ENCODE measurements around the gene PTPRN2.
A peak's percentile ranks its signal among the peaks of the same experiment; 100 is the strongest.

The PTPRN2 gene

DNA sequence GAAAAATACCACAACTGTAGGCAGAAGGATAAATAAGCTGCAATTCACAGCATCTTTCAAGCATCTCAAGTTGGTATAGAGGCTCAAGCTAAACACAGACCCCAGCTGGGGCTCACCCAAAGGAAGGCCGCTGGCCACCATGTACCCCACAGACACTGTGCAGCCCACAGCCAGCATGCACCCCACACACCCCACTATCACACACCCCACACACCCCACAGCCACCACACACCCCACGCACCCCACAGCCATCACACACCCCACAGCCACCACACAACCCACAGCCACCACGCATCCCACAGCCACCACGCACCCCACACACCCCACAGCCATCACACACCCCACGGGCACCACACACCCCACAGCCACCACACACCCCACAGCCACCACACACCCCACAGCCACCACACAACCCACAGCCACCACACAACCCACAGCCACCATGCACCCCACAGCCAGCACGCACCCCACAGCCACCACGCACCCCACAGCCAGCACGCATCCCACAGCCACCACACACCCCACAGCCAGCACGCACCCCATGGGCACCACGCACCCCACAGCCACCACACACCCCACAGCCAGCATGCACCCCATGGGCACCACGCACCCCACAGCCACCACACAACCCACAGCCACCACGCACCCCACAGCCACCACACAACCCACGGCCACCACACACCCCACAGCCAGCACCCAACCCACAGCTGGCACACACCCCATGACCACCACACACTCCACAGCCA, 1036.1 kb downstream of the PTPRN2 start:
- no peaks in the 10 kb centered on the region for H3K9me3 Mint-ChIP-seq
- no peak overlapping the region for H3K4me3 Mint-ChIP-seq
- peaks cover 1% of the 10 kb centered on the region for H3K36me3 Mint-ChIP-seq (ENCODE audit: insufficient read depth)
- no peak for DNase-seq (ENCODE audit: low spot score in 2 of 2)
- H3K4me1 Mint-ChIP-seq, result no peaks in the 10 kb centered on the region
- no peaks in the 10 kb centered on the region for H3K27me3 Mint-ChIP-seq
- ATAC-seq (replicated peaks; ENCODE audit: extremely low read depth, poor library complexity, severe bottlenecking), result no peak
- H3K27ac Mint-ChIP-seq (ENCODE audit: low read depth), result peak overlapping the region; percentile 53

DNA sequence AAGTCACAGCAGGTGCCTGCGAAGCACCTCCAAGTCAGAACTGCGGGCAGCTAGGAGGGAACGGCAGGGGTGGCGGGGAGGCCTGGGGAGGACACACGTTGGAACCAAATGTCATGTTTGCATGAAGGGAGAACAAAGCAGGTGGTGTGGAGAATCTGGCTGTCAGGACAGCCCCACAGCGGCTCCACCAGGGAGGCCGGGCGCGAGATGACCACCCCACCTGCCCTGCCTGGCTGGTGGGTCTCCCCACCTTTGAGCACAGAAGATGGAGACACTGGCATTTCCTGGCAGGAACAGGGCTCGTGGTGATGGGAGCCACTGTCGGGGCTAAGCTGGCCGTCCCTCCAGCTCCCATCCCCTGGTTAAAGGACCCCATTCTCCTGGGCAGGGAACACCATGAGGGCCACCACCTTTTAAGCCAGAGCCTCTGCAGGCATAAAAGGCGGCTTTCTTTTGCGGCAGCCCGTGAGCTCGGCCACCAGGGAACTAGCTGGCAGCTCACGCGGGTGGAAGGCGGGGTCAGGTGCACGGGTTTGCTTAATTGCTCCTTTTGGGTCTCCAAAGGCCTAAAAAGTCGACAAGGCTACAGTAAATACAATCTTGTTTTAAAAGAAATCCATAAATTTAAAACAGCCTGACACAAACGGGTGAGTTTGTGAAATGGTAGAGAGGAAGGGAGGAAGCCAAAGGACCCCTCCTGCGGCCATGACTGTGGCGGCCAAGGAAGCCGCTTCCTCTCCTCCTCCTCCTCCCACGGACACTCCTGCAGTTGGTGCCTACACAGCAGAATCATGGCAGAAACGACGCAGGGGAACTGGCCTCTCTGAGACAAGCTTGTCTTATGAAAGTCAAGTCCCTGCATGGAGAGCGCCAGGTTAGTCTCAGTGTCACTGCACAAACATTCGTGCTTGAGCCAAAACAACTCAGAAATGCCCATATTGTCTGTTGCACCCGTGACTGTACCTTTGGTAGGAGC, 1037.0 kb downstream of the PTPRN2 start:
- no peak for DNase-seq (ENCODE audit: low spot score in 2 of 2)
- Mint-ChIP-seq H3K9me3 (no peaks in the 10 kb centered on the region), H3K36me3 (ENCODE audit: insufficient read depth) (peaks cover 1% of the 10 kb centered on the region), H3K4me1 (no peaks in the 10 kb centered on the region), H3K27ac (ENCODE audit: low read depth) (peak overlapping the region; percentile 53), H3K27me3 (no peaks in the 10 kb centered on the region), H3K4me3 (no peak overlapping the region)
- no peak for ATAC-seq (replicated peaks; ENCODE audit: extremely low read depth, poor library complexity, severe bottlenecking)

DNA sequence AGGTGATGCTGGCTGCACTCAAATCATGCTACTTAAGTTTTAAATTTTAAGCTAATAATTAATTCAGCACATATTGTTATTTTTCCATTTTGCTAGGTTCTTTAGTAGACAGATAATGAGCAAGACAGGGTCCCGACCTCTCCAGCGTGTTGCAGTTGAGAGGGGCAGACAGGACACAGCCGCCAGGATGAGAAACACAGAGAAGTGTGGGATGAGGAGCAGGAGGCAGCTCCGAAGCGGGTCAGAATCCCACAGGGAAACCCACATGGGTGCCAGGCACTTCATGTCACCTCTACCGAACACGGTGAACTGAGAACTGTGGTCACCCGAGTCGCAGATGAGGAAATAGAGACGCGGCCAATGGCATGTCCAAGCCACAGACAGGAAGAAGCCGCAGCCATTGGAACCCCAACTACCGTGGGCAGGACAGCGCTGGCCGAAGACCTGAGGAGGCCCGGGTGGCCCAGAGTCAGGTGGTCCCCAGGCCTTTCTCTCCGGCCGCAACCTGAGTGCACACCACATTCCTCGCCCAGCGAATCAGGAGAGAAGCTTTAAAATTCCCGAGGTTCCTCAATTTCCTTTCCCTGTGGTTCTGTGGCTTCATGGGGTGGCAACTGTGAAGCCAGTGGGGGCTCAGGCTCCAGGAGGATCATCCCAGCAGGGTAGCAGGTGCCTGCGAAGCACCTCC, 1037.9 kb downstream of the PTPRN2 start:
- Mint-ChIP-seq H3K4me3 (no peak overlapping the region), H3K27ac (ENCODE audit: low read depth) (no peak overlapping the region), H3K9me3 (no peaks in the 10 kb centered on the region), H3K4me1 (no peaks in the 10 kb centered on the region), H3K27me3 (no peaks in the 10 kb centered on the region), H3K36me3 (ENCODE audit: insufficient read depth) (peaks cover 3% of the 10 kb centered on the region)
- ATAC-seq (replicated peaks; ENCODE audit: extremely low read depth, poor library complexity, severe bottlenecking) (no peak), DNase-seq (ENCODE audit: low spot score in 2 of 2) (no peak)

DNA sequence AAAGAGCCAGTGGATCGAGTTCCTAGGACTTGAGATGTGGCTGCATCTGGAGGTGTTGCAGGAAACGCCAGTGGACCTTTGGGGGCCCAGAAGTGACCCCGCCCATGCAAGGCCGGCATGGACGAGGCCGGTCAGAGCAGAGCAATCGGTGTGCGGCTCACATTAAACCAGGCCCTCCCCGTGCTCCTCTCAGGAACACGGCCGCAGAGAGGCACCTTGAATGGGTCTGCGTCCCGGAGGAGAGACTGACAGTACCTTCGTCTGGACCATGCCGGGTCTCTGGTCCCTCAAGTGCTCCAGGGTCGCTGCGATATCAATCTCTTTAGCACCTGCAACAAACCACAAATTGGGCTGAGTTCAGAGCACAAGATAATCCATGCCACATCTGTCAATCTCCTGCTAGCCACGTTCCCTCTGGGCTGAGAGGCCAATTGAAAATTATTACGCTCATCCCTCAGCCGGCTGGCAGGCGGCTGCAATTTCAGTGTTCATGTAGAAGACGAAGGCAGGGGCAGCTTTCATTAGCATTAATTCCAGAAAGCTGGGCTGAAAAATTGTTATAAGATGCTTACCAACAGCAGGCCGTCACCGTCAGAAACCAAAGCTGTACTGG, 1038.8 kb downstream of the PTPRN2 start:
- ATAC-seq (replicated peaks; ENCODE audit: extremely low read depth, poor library complexity, severe bottlenecking), result no peak
- peaks cover 4% of the 10 kb centered on the region for H3K36me3 Mint-ChIP-seq (ENCODE audit: insufficient read depth)
- no peak overlapping the region for H3K27ac Mint-ChIP-seq (ENCODE audit: low read depth)
- H3K4me3 Mint-ChIP-seq, result no peak overlapping the region
- no peaks in the 10 kb centered on the region for H3K27me3 Mint-ChIP-seq
- no peak for DNase-seq (ENCODE audit: low spot score in 2 of 2)
- H3K9me3 Mint-ChIP-seq, result no peaks in the 10 kb centered on the region
- peaks cover 3% of the 10 kb centered on the region for H3K4me1 Mint-ChIP-seq

DNA sequence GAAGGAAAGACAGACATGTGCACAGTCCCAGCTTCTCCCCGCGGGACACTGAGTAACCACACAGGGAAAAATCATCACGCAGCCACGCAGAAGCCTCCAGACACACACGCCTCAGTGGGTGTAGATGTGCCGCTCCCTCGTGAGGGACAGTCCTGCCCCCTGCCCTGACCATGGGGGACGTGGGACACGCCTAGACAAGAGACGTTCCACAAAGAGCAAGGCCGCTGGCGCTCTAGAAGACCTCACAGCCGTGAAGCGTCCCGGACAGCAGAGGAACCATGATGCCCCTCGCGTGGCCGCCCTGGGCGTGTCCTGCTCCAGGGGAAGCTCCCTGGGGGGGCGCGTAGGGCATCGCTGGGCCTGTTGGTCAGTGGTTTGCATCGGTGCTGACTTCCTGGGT, 1040.0 kb downstream of the PTPRN2 start:
- DNase-seq (ENCODE audit: low spot score in 2 of 2) (no peak), ATAC-seq (replicated peaks; ENCODE audit: extremely low read depth, poor library complexity, severe bottlenecking) (no peak)
- Mint-ChIP-seq H3K27me3 (no peaks in the 10 kb centered on the region), H3K4me1 (peaks cover 7% of the 10 kb centered on the region), H3K4me3 (no peak overlapping the region), H3K27ac (ENCODE audit: low read depth) (no peak overlapping the region), H3K9me3 (no peaks in the 10 kb centered on the region), H3K36me3 (ENCODE audit: insufficient read depth) (peaks cover 4% of the 10 kb centered on the region)

DNA sequence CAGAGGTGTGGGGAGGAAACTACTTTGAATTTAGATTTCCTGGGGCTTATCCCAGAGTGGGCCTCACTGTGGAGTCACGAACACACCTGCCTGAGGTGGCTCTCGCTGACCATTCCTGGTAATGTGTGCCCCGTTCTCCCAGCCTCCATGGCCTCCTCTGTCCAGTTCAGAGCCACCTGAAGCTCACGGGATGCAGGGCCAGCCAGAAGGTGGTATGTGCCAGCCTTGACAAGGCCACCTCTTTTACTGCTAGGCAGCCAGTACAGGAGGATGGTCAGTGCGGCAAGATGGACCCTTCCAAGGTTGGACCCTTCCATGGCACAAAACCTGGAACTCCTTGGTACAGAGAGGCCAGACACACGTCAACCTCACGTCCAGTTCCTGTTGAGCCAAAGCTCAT, 1040.5 kb downstream of the PTPRN2 start:
- peaks cover 4% of the 10 kb centered on the region for H3K36me3 Mint-ChIP-seq (ENCODE audit: insufficient read depth)
- ATAC-seq (replicated peaks; ENCODE audit: extremely low read depth, poor library complexity, severe bottlenecking) (no peak), DNase-seq (ENCODE audit: low spot score in 2 of 2) (no peak)
- H3K27me3 Mint-ChIP-seq, result no peaks in the 10 kb centered on the region
- H3K9me3 Mint-ChIP-seq, result no peaks in the 10 kb centered on the region
- peaks cover 7% of the 10 kb centered on the region for H3K4me1 Mint-ChIP-seq
- no peak overlapping the region for H3K4me3 Mint-ChIP-seq
- H3K27ac Mint-ChIP-seq (ENCODE audit: low read depth), result no peak overlapping the region

DNA sequence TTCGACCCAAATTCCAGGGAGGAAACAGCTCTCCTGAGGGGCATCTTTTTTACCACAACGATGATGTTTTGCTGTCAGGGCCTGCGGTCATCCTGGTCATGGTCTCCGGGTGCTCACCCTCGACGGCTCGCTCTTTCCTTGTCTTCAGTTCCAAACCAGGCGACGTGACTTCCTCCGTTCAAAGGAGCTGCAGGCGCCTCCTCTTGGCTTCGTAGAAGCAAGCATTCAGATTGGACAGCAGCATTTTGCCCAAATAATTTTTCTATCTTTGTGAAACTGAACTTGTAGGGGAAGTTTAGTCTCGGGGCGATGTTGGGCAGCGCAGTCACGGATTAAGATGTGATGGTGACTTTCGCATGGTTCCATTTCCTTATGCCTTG, 1042.0 kb downstream of the PTPRN2 start:
- ATAC-seq (replicated peaks; ENCODE audit: extremely low read depth, poor library complexity, severe bottlenecking) (no peak), DNase-seq (ENCODE audit: low spot score in 2 of 2) (no peak)
- Mint-ChIP-seq H3K4me3 (no peak overlapping the region), H3K4me1 (peaks cover 7% of the 10 kb centered on the region), H3K9me3 (no peaks in the 10 kb centered on the region), H3K36me3 (ENCODE audit: insufficient read depth) (peaks cover 2% of the 10 kb centered on the region), H3K27ac (ENCODE audit: low read depth) (no peak overlapping the region), H3K27me3 (no peaks in the 10 kb centered on the region)

DNA sequence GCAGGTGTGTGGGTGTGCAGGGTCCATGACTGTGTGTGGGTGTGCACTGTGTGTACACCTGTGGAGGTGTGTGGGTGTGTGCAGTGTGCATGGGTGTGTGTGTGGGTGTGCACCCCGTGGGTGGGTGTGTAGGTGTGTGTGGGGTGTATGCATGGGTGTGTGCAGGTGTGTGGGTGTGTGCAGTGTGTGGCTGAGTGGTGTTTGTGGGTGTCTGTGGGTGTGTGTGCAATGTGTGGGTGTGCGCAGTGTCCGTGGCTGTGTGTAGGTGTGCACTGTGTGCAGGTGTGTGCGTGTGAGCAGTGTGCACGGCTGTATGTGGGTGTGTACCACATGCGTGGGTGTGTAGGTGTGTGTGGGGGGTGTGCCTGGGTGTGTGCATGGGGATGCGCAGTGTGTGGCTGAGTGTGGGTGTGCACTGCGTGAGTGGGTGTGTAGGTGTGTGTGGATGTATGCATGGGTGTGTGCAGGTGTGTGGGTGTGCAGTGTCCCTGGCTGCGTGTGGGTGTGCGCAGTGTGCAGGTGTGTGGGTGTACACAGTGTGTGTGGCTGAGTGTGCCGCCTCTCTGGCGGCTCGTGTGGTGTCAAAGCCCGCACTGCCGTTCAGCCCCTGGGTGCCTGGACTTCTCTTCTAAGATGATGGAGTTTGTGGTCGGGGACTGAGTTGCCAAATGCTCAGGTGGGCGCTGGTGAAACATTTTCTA, 1042.5 kb downstream of the PTPRN2 start:
- Mint-ChIP-seq H3K4me3 (no peak overlapping the region), H3K9me3 (no peaks in the 10 kb centered on the region), H3K27ac (ENCODE audit: low read depth) (no peak overlapping the region), H3K27me3 (no peaks in the 10 kb centered on the region), H3K4me1 (peaks cover 7% of the 10 kb centered on the region), H3K36me3 (ENCODE audit: insufficient read depth) (peaks cover 2% of the 10 kb centered on the region)
- ATAC-seq (replicated peaks; ENCODE audit: extremely low read depth, poor library complexity, severe bottlenecking) (no peak), DNase-seq (ENCODE audit: low spot score in 2 of 2) (no peak)

DNA sequence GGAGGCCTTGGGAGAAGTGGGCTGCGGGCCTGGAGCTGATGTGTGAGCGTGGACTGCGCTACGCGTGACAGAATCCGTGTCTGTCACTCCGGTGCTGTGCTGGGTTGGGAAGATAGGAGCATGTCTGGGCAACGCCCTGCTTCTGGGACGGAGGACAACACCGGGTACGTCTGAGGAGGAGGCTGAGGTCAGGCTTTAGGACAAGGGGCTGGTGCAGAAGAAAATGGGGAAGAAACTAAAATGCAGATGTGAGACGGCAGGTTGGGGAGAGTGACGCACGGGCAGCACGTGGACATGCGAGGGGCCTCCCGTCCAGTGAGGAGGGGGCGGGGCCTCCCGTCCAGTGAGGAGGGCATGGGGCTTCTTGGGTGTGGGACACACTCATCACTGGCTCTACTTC, 1043.4 kb downstream of the PTPRN2 start:
- Mint-ChIP-seq H3K4me3 (no peak overlapping the region), H3K4me1 (peaks cover 7% of the 10 kb centered on the region), H3K36me3 (ENCODE audit: insufficient read depth) (peaks cover 2% of the 10 kb centered on the region), H3K9me3 (no peaks in the 10 kb centered on the region), H3K27me3 (no peaks in the 10 kb centered on the region), H3K27ac (ENCODE audit: low read depth) (no peak overlapping the region)
- ATAC-seq (replicated peaks; ENCODE audit: extremely low read depth, poor library complexity, severe bottlenecking) (no peak), DNase-seq (ENCODE audit: low spot score in 2 of 2) (no peak)

DNA sequence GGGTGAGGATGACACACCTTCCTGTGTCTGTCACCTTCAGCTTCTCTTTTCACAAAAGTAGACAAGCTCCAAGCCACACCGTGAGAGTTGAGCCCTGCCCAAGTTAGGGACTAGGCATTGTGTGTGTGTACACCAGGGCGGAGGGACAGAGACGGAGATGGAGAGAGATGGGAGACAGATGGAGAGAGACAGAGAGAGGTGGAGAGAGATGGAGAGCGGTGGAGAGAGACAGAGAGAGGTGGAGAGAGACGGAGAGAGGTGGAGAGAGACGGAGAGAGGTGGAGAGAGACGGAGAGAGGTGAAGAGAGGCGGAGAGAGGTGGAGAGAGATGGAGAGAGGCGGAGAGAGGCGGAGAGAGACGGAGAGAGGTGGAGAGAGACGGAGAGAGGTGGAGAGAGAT, 1043.8 kb downstream of the PTPRN2 start:
- Mint-ChIP-seq H3K27me3 (no peaks in the 10 kb centered on the region), H3K36me3 (ENCODE audit: insufficient read depth) (peaks cover 2% of the 10 kb centered on the region), H3K4me1 (peaks cover 7% of the 10 kb centered on the region), H3K27ac (ENCODE audit: low read depth) (no peak overlapping the region), H3K9me3 (no peaks in the 10 kb centered on the region), H3K4me3 (no peak overlapping the region)
- no peak for DNase-seq (ENCODE audit: low spot score in 2 of 2)
- ATAC-seq (replicated peaks; ENCODE audit: extremely low read depth, poor library complexity, severe bottlenecking), result no peak

DNA sequence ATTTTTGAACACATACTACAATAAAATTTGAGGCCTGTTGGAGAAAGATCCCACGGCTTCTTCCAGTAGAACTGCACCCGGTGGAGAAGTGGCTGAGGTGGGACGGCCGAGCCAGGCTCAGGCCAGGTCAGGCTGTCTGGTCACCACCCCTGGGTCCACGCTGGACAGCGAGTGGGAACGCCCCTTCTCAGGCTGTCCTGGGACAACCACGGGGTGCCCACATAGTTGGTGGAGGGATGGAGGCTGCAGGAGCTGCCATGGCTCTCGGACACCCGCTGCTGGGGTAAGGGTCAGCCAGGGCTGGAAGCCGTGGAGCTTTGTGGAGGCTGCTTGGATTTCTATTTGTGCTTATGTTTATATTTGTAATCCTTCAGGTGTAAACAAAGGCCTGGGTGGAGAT, 1044.3 kb downstream of the PTPRN2 start:
- Mint-ChIP-seq H3K36me3 (ENCODE audit: insufficient read depth) (peaks cover 2% of the 10 kb centered on the region), H3K9me3 (no peaks in the 10 kb centered on the region), H3K27me3 (peaks cover 2% of the 10 kb centered on the region), H3K4me3 (no peak overlapping the region), H3K27ac (ENCODE audit: low read depth) (no peak overlapping the region), H3K4me1 (peaks cover 7% of the 10 kb centered on the region)
- ATAC-seq (replicated peaks; ENCODE audit: extremely low read depth, poor library complexity, severe bottlenecking), result no peak
- no peak for DNase-seq (ENCODE audit: low spot score in 2 of 2)

All from central memory CD8-positive, alpha-beta T cell (primary cell).